Calu3 (cell line): ENCODE results near the gene PPP1R13L. TPM values are rescaled to one million over a fixed set of nuclear protein-coding genes. Genes with fewer than 3 reads are reported as not detected.

Source experiments
- BruUV-seq: library from RNA; stranded (reverse); fragments of 400-500 nt; replicated peaks from 2 replicates; lab custom pipeline; 2021; lab: Mats Ljungman, UMichigan
- CTCF ChIA-PET: fragments of 300-600 bp; sonication (Branson Sonifier 250); formaldehyde crosslinking; loops from one replicate; lab custom pipeline; 2022; ENCODE audit warnings: antibody characterized with exemption; lab: Charles Lee
- DNase-seq: peaks from one replicate; pipeline ENCODE4 v3.0.0; 2022
- H3K27ac Mint-ChIP-seq: one replicate; pipeline ENCODE4 v1.8.0; 2022; ENCODE audit warnings: mixed read lengths; ENCODE audit not compliant: unreplicated experiment
- H3K27me3 Mint-ChIP-seq: one replicate; pipeline ENCODE4 v1.8.0; 2022; ENCODE audit warnings: mixed read lengths; ENCODE audit not compliant: unreplicated experiment
- H3K36me3 Mint-ChIP-seq: one replicate; pipeline ENCODE4 v1.8.0; 2022; ENCODE audit warnings: mild to moderate bottlenecking, moderate library complexity, mixed read lengths; ENCODE audit not compliant: insufficient read depth, unreplicated experiment
- H3K4me1 Mint-ChIP-seq: one replicate; pipeline ENCODE4 v1.8.0; 2022; ENCODE audit warnings: mild to moderate bottlenecking, low read depth, mixed read lengths; ENCODE audit not compliant: unreplicated experiment
- H3K4me3 Mint-ChIP-seq: one replicate; pipeline ENCODE4 v1.8.0; 2022; ENCODE audit warnings: mild to moderate bottlenecking, low read depth, moderate library complexity, mixed read lengths; ENCODE audit not compliant: unreplicated experiment
- H3K9me3 Mint-ChIP-seq: one replicate; pipeline ENCODE4 v1.8.0; 2022; ENCODE audit warnings: low read depth, mixed read lengths; ENCODE audit not compliant: unreplicated experiment
- CTCF ChIP-seq: fragments of 200-600 bp; IDR thresholded peaks from one replicate; pipeline ENCODE4 v1.8.0; 2022; ENCODE audit warnings: antibody characterized with exemption; ENCODE audit not compliant: unreplicated experiment
- intact Hi-C: fragments of 100-400 bp; cut with micrococcal nuclease; formaldehyde crosslinking; loops from one replicate; pipeline ENCODE4 v1.10.0; 2022; ENCODE audit not compliant: unreplicated experiment
- total RNA-seq: library from RNA; stranded (reverse); gene quantifications from 2 replicates; pipeline ENCODE4 v1.2.3, GENCODE V29; 2022

The PPP1R13L gene
- total RNA-seq, 1 experiment from 2014 or later: 135 TPM

DNA sequence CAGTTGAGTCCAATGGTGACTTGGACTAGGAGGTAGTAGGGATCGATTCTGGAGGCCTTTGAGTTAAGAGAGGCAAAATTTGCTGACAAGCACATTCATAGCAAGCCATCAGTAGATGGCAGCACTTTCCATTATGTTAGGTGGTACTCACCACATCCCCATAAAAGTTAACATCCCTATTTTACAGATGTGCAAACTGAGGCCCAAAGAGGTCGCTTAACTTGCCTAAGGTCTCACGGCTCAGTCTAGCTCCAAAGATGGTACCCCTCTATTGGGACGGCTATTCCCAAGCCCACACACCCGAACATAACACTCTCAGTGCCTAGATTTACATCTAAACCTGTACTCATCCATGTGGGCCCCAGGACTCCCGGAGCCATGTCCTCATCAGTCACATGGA, 41.4 kb upstream of the PPP1R13L start:
- peak; percentile 69 for TF ChIP-seq CTCF
- no peak overlapping the region for H3K4me3 Mint-ChIP-seq
- peaks cover 63% of the 10 kb centered on the region for H3K4me1 Mint-ChIP-seq
- CTCF ChIA-PET: interaction anchor here (1.2 to 1.5 kb wide), 2 partner anchors 33 to 112 kb away, joined by 3 to 6 read pairs; no protein-coding TSS in a partner anchor
- H3K9me3 Mint-ChIP-seq: no peaks in the 10 kb centered on the region
- peak overlapping the region; percentile 27 for H3K27ac Mint-ChIP-seq
- H3K27me3 Mint-ChIP-seq: no peaks in the 10 kb centered on the region
- intact Hi-C loops: no loop called here
- H3K36me3 Mint-ChIP-seq: peaks cover 61% of the 10 kb centered on the region
- DNase-seq: peak; percentile 47
- no TSS peak for BruUV-seq

- H3K9me3 Mint-ChIP-seq: no peaks in the 10 kb centered on the region
- BruUV-seq: no TSS peak
- no peak for TF ChIP-seq CTCF
- peaks cover 71% of the 10 kb centered on the region for H3K4me1 Mint-ChIP-seq
- intact Hi-C loops: no loop called here
- CTCF ChIA-PET: interaction anchor here (0.6 to 1.5 kb wide), 5 partner anchors 12 to 113 kb away, joined by 3 to 6 read pairs (median 5); no protein-coding TSS in a partner anchor
- H3K4me3 Mint-ChIP-seq: no peak overlapping the region
- no peak for DNase-seq
- peaks cover 61% of the 10 kb centered on the region for H3K36me3 Mint-ChIP-seq
- peak overlapping the region; percentile 98 for H3K27ac Mint-ChIP-seq
- H3K27me3 Mint-ChIP-seq: no peaks in the 10 kb centered on the region
Observed at GRCh38 chr19:45445139-45445538, 40.3 kb upstream of the PPP1R13L start.

GRCh38 chr19:45444318-45445041, 39.6 kb upstream of the PPP1R13L start:
- intact Hi-C loops: no loop called here
- Mint-ChIP-seq H3K27ac (peak overlapping the region; percentile 98), H3K4me1 (peaks cover 73% of the 10 kb centered on the region), H3K9me3 (no peaks in the 10 kb centered on the region), H3K4me3 (peak overlapping the region; percentile 72), H3K36me3 (peaks cover 62% of the 10 kb centered on the region), H3K27me3 (no peaks in the 10 kb centered on the region)
- TF ChIP-seq CTCF: no peak
- DNase-seq: peak; percentile 99
- CTCF ChIA-PET: interaction anchor here (0.6 to 1.5 kb wide), 4 partner anchors 12 to 34 kb away, joined by 5 to 6 read pairs (median 6); no protein-coding TSS in a partner anchor
- BruUV-seq: TSS peak; percentile 83

- no TSS peak for BruUV-seq
- peak; percentile 100 for DNase-seq
- Mint-ChIP-seq H3K4me3 (peak overlapping the region; percentile 72), H3K36me3 (peaks cover 60% of the 10 kb centered on the region), H3K27me3 (no peaks in the 10 kb centered on the region), H3K9me3 (no peaks in the 10 kb centered on the region), H3K27ac (peak overlapping the region; percentile 98), H3K4me1 (peaks cover 66% of the 10 kb centered on the region)
- TF ChIP-seq CTCF: no peak
- intact Hi-C loops: no loop called here
- CTCF ChIA-PET: interaction anchor here (0.7 kb wide), 1 partner anchor 23 kb away, joined by 3 read pairs; no protein-coding TSS in a partner anchor
Observed at GRCh38 chr19:45443462-45444317, 38.8 kb upstream of the PPP1R13L start.
